Astrocyte (in vitro differentiated cells and primary cell): ENCODE results near the gene NAA10. TPM values are rescaled to one million over a fixed set of nuclear protein-coding genes. Genes with fewer than 3 reads are reported as not detected.
A peak's percentile ranks its signal among the peaks of the same experiment; 100 is the strongest.

Experiments
- DNase-seq: peaks from one replicate; pipeline ENCODE4 v3.0.0-alpha.2; 2010; ENCODE audit warnings: low read depth
- FAIRE-seq: peaks from 2 replicates; lab custom pipeline; 2011; peaks lifted over from hg19 to GRCh38; lab: Jason Lieb, UNC
- H2AFZ ChIP-seq: 2 replicates; pipeline ENCODE4 v1.6.0; 2012; ENCODE audit warnings: low read depth, low read length, inconsistent platforms
- H3K27ac ChIP-seq: 2 replicates; pipeline ENCODE4 v1.5.1; 2011; ENCODE audit warnings: low read depth, low read length, inconsistent platforms
- H3K27me3 ChIP-seq: 2 replicates; pipeline ENCODE4 v1.6.0; 2011; ENCODE audit warnings: low read length, inconsistent platforms; ENCODE audit not compliant: insufficient read depth
- H3K36me3 ChIP-seq: 2 replicates; pipeline ENCODE4 v1.5.1; 2011; ENCODE audit warnings: low read length, inconsistent platforms; ENCODE audit not compliant: insufficient read depth
- H3K4me1 ChIP-seq: 2 replicates; pipeline ENCODE4 v1.5.1; 2011; ENCODE audit warnings: low read length, inconsistent platforms; ENCODE audit not compliant: insufficient read depth
- H3K4me2 ChIP-seq: 2 replicates; pipeline ENCODE4 v1.6.0; 2012; ENCODE audit warnings: low read length, inconsistent platforms
- H3K4me3 ChIP-seq: 2 replicates; pipeline ENCODE4 v1.5.1; 2011; ENCODE audit warnings: low read depth, mild to moderate bottlenecking, low read length, inconsistent platforms; ENCODE audit not compliant: insufficient read depth
- H3K79me2 ChIP-seq: 2 replicates; pipeline ENCODE4 v1.6.0; 2012; ENCODE audit warnings: mild to moderate bottlenecking, low read length, inconsistent platforms; ENCODE audit not compliant: insufficient read depth
- H3K9ac ChIP-seq: 2 replicates; pipeline ENCODE4 v1.6.0; 2012; ENCODE audit warnings: mild to moderate bottlenecking, low read length, inconsistent platforms
- H3K9me3 ChIP-seq: 2 replicates; pipeline ENCODE4 v1.5.1; 2012; ENCODE audit warnings: low read depth, mild to moderate bottlenecking, low read length, inconsistent platforms; ENCODE audit not compliant: insufficient read depth
- H4K20me1 ChIP-seq: 2 replicates; pipeline ENCODE4 v1.6.0; 2012; ENCODE audit warnings: low read length, inconsistent platforms; ENCODE audit not compliant: insufficient read depth
- H3K27ac Mint-ChIP-seq: one replicate; pipeline ENCODE4 v1.8.0; 2021; ENCODE audit warnings: mild to moderate bottlenecking, mixed read lengths; ENCODE audit not compliant: unreplicated experiment
- H3K27me3 Mint-ChIP-seq: one replicate; pipeline ENCODE4 v1.8.0; 2021; ENCODE audit warnings: low read depth, mixed read lengths; ENCODE audit not compliant: unreplicated experiment
- H3K36me3 Mint-ChIP-seq: one replicate; pipeline ENCODE4 v1.8.0; 2021; ENCODE audit warnings: low read depth, mixed read lengths; ENCODE audit not compliant: unreplicated experiment
- H3K4me1 Mint-ChIP-seq: one replicate; pipeline ENCODE4 v1.8.0; 2021; ENCODE audit warnings: low read depth, mixed read lengths; ENCODE audit not compliant: unreplicated experiment
- H3K4me3 Mint-ChIP-seq: one replicate; pipeline ENCODE4 v1.8.0; 2021; ENCODE audit warnings: mild to moderate bottlenecking, moderate library complexity, mixed read lengths; ENCODE audit not compliant: unreplicated experiment
- H3K9me3 Mint-ChIP-seq: one replicate; pipeline ENCODE4 v1.8.0; 2021; ENCODE audit warnings: mild to moderate bottlenecking, mixed read lengths; ENCODE audit not compliant: unreplicated experiment
- EZH2 ChIP-seq: IDR thresholded peaks from 2 replicates; pipeline ENCODE4 v1.6.1; 2012; ENCODE audit warnings: mild to moderate bottlenecking, low read length, inconsistent platforms; ENCODE audit not compliant: insufficient read depth
- total RNA-seq: library from RNA; stranded (reverse); gene quantifications from 2 replicates; pipeline ENCODE4 v1.2.1, GENCODE V29; 2021
- TF ChIP-seq, protein P1 (sequence below): IDR thresholded peaks from 2 replicates; pipeline ENCODE4 v1.5.1; 2011; ENCODE audit warnings: low read depth, mild to moderate bottlenecking, inconsistent platforms, low read length, moderate library complexity; ENCODE audit not compliant: insufficient read depth

Gene NAA10
- total RNA-seq, 1 donor from 2014 or later: 144 TPM

DNA sequence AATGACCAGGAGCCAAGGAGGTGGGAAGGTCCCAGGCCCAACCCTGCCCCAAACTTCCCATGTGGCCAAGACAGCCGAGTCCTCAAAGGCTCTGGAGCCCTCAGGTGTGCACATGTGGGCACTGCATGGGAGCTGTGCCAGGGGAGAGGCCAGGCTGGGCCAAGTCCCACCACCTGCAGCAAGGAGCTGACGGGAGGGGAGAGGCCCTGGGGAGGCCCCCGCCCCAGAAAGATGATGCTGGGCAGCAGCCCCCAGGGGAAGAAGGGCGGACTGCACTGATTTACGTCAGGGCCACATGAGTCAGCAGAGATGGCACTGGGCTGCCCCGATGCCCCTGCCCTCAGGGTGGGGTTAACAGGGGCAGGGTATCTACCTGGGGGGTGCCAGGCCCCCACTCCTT is 50.2 kb downstream of the NAA10 start:
- peaks cover 3% of the 10 kb centered on the region for H3K9me3 Mint-ChIP-seq
- H3K9ac ChIP-seq: no peak overlapping the region
- H3K27ac ChIP-seq: no peak overlapping the region
- H3K27ac Mint-ChIP-seq: no peak overlapping the region
- no peaks in the 10 kb centered on the region for H3K79me2 ChIP-seq
- H3K4me2 ChIP-seq: no peak overlapping the region
- H3K36me3 ChIP-seq: no peaks in the 10 kb centered on the region
- peak overlapping the region; percentile 81 for H3K4me3 Mint-ChIP-seq
- no peak overlapping the region for H2AFZ ChIP-seq
- no peaks in the 10 kb centered on the region for H3K36me3 Mint-ChIP-seq
- no peak for TF ChIP-seq EZH2
- TF ChIP-seq, protein P1, sequence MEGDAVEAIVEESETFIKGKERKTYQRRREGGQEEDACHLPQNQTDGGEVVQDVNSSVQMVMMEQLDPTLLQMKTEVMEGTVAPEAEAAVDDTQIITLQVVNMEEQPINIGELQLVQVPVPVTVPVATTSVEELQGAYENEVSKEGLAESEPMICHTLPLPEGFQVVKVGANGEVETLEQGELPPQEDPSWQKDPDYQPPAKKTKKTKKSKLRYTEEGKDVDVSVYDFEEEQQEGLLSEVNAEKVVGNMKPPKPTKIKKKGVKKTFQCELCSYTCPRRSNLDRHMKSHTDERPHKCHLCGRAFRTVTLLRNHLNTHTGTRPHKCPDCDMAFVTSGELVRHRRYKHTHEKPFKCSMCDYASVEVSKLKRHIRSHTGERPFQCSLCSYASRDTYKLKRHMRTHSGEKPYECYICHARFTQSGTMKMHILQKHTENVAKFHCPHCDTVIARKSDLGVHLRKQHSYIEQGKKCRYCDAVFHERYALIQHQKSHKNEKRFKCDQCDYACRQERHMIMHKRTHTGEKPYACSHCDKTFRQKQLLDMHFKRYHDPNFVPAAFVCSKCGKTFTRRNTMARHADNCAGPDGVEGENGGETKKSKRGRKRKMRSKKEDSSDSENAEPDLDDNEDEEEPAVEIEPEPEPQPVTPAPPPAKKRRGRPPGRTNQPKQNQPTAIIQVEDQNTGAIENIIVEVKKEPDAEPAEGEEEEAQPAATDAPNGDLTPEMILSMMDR: no peak
- peaks cover 2% of the 10 kb centered on the region for H3K27me3 Mint-ChIP-seq
- no peak overlapping the region for H3K4me3 ChIP-seq
- H4K20me1 ChIP-seq: no peaks in the 10 kb centered on the region
- no peaks in the 10 kb centered on the region for H3K9me3 ChIP-seq
- FAIRE-seq (no peak), DNase-seq (no peak)
- H3K4me1 Mint-ChIP-seq: peaks cover 8% of the 10 kb centered on the region
- H3K4me1 ChIP-seq: peaks cover 5% of the 10 kb centered on the region
- peaks cover 12% of the 10 kb centered on the region for H3K27me3 ChIP-seq

DNA sequence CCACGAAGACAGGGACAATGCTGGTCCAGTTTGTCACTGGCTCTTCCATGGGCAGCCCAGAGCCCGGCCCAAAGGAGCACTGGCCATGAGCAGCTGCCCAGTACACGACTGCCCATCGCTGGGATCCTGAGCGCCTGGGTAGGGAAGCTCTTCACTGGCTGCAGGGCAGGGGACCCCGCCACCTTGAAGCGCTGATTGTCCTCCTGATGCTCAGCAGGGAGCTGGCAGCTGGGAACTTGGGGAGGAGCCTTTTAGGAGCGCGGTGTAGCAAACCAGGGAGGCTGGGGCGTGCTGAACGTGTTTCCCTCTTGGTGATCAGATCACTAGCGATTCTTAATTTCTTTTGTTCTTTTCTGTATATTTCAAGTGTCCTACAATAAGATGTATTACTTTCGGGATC is 50.7 kb downstream of the NAA10 start:
- Histone ChIP-seq H3K79me2 (no peaks in the 10 kb centered on the region), H3K27me3 (peaks cover 12% of the 10 kb centered on the region), H4K20me1 (no peaks in the 10 kb centered on the region), H3K36me3 (no peaks in the 10 kb centered on the region), H3K9ac (no peak overlapping the region), H3K27ac (no peak overlapping the region), H3K4me3 (no peak overlapping the region), H3K9me3 (no peaks in the 10 kb centered on the region), H2AFZ (no peak overlapping the region), H3K4me1 (peaks cover 5% of the 10 kb centered on the region), H3K4me2 (no peak overlapping the region)
- H3K27ac Mint-ChIP-seq: no peak overlapping the region
- peaks cover 8% of the 10 kb centered on the region for H3K4me1 Mint-ChIP-seq
- peaks cover 2% of the 10 kb centered on the region for H3K9me3 Mint-ChIP-seq
- H3K36me3 Mint-ChIP-seq: no peaks in the 10 kb centered on the region
- FAIRE-seq (no peak), DNase-seq (no peak)
- TF ChIP-seq, protein P1: no peak
- no peak for TF ChIP-seq EZH2
- H3K4me3 Mint-ChIP-seq: peak overlapping the region; percentile 81
- H3K27me3 Mint-ChIP-seq: peaks cover 2% of the 10 kb centered on the region

- DNase-seq (no peak), FAIRE-seq (no peak)
- Histone ChIP-seq H3K4me1 (peaks cover 5% of the 10 kb centered on the region), H2AFZ (no peak overlapping the region), H3K9ac (no peak overlapping the region), H3K36me3 (no peaks in the 10 kb centered on the region), H3K4me3 (no peak overlapping the region), H3K27ac (no peak overlapping the region), H3K9me3 (no peaks in the 10 kb centered on the region), H3K4me2 (no peak overlapping the region), H3K27me3 (peaks cover 16% of the 10 kb centered on the region), H4K20me1 (no peaks in the 10 kb centered on the region), H3K79me2 (no peaks in the 10 kb centered on the region)
- Mint-ChIP-seq H3K27me3 (no peaks in the 10 kb centered on the region), H3K9me3 (no peaks in the 10 kb centered on the region), H3K27ac (no peak overlapping the region), H3K36me3 (no peaks in the 10 kb centered on the region), H3K4me3 (peak overlapping the region; percentile 66), H3K4me1 (peaks cover 11% of the 10 kb centered on the region)
- TF ChIP-seq, protein P1: no peak
- no peak for TF ChIP-seq EZH2
These were observed 51.5 kb downstream of the NAA10 start for GRCh38 chrX:153883163-153883843.
